Trophoblast cell (in vitro differentiated cells and primary cell): ENCODE data around the gene MEPE.
"Not testable (repeated sequence)": the region's sequence is repeated elsewhere in the genome, so short reads cannot be mapped to it uniquely, and the experiment has no call there.

Source experiments
- DNase-seq, 2 donors: peaks; one replicate each; pipeline ENCODE4 v3.0.0-alpha.2; 2016
- H2AFZ ChIP-seq: 2 replicates; pipeline ENCODE4 v1.6.1; 2013; ENCODE audit warnings: low read length, moderate library complexity, mild to moderate bottlenecking; ENCODE audit not compliant: insufficient read depth, poor library complexity
- H2AK5ac ChIP-seq: 2 replicates; pipeline ENCODE4 v1.6.1; 2013; ENCODE audit warnings: mild to moderate bottlenecking, low read length
- H2BK120ac ChIP-seq: 2 replicates; pipeline ENCODE4 v1.6.1; 2013; ENCODE audit warnings: low read length, mild to moderate bottlenecking, moderate library complexity; ENCODE audit not compliant: insufficient read depth, poor library complexity
- H2BK12ac ChIP-seq: 2 replicates; pipeline ENCODE4 v1.6.1; 2013; ENCODE audit warnings: mild to moderate bottlenecking, low read length, moderate library complexity
- H2BK5ac ChIP-seq: 2 replicates; pipeline ENCODE4 v1.6.1; 2013; ENCODE audit warnings: low read length, low read depth, moderate library complexity, mild to moderate bottlenecking; ENCODE audit not compliant: poor library complexity
- H3K14ac ChIP-seq: 2 replicates; pipeline ENCODE4 v1.6.1; 2013; ENCODE audit warnings: mild to moderate bottlenecking, low read length
- H3K18ac ChIP-seq: 2 replicates; pipeline ENCODE4 v1.6.1; 2013; ENCODE audit warnings: mild to moderate bottlenecking, low read length
- H3K23ac ChIP-seq: 2 replicates; pipeline ENCODE4 v1.6.1; 2013; ENCODE audit warnings: low read length
- H3K27ac ChIP-seq: 2 replicates; pipeline ENCODE4 v1.5.1; 2013; ENCODE audit warnings: low read depth, mild to moderate bottlenecking, inconsistent platforms, low read length, moderate library complexity
- H3K27me3 ChIP-seq: 2 replicates; pipeline ENCODE4 v1.6.1; 2013; ENCODE audit warnings: inconsistent platforms, mild to moderate bottlenecking, low read length, moderate library complexity; ENCODE audit not compliant: insufficient read depth
- H3K36me3 ChIP-seq, 2 experiments: 1 replicate in 1 of 2; 2 replicates in 1 of 2; pipeline ENCODE4 v1.6.1; 2013; ENCODE audit warnings: low read length in 2 of 2, mild to moderate bottlenecking in 2 of 2, moderate library complexity in 1 of 2; ENCODE audit not compliant: insufficient read depth in 2 of 2, control insufficient read depth in 1 of 2
- H3K4ac ChIP-seq: 2 replicates; pipeline ENCODE4 v1.6.1; 2013; ENCODE audit warnings: low read depth, mild to moderate bottlenecking, low read length, moderate library complexity
- H3K4me1 ChIP-seq, 2 experiments: 1 replicate in 1 of 2; 2 replicates in 1 of 2; pipeline ENCODE4 v1.6.1; 2013; ENCODE audit warnings: low read length in 2 of 2, mild to moderate bottlenecking in 2 of 2, moderate library complexity in 1 of 2; ENCODE audit not compliant: insufficient read depth in 2 of 2, control insufficient read depth in 1 of 2
- H3K4me2 ChIP-seq: 2 replicates; pipeline ENCODE4 v1.6.1; 2013; ENCODE audit warnings: inconsistent platforms, mild to moderate bottlenecking, low read length, moderate library complexity
- H3K4me3 ChIP-seq: 2 replicates; pipeline ENCODE4 v1.5.1; 2013; ENCODE audit warnings: mild to moderate bottlenecking, low read depth, low read length, inconsistent platforms
- H3K79me1 ChIP-seq: one replicate; pipeline ENCODE4 v1.6.1; 2013; ENCODE audit warnings: low read length
- H3K79me2 ChIP-seq: 2 replicates; pipeline ENCODE4 v1.6.1; 2013; ENCODE audit warnings: low read length, mild to moderate bottlenecking; ENCODE audit not compliant: control insufficient read depth, insufficient read depth, poor library complexity
- H3K9ac ChIP-seq: 2 replicates; pipeline ENCODE4 v1.6.1; 2013; ENCODE audit warnings: mild to moderate bottlenecking, low read length
- H3K9me3 ChIP-seq: 2 replicates; pipeline ENCODE4 v1.6.1; 2013; ENCODE audit warnings: low read depth, mild to moderate bottlenecking, control low read depth, inconsistent platforms, low read length; ENCODE audit not compliant: insufficient read depth
- H4K12ac ChIP-seq: 2 replicates; pipeline ENCODE4 v1.6.1; 2013; ENCODE audit warnings: low read depth, mild to moderate bottlenecking, low read length, moderate library complexity
- H4K8ac ChIP-seq: 2 replicates; pipeline ENCODE4 v1.6.1; 2013; ENCODE audit warnings: low read depth, mild to moderate bottlenecking, low read length, moderate library complexity
- H4K91ac ChIP-seq: one replicate; pipeline ENCODE4 v1.6.1; 2013; ENCODE audit warnings: low read depth, mild to moderate bottlenecking, low read length, moderate library complexity
- WGBS: extraction: QIAGEN DNeasy Blood & Tissue Kit; methylation state at CpG from one replicate; pipeline ENCODE4 v1.1.7; 2013; ENCODE audit warnings: missing lambda C conversion rate; ENCODE audit not compliant: insufficient read length, insufficient coverage; ENCODE audit errors: extremely low coverage; 5-methylcytosine and 5-hydroxymethylcytosine counted together

The MEPE gene

DNA sequence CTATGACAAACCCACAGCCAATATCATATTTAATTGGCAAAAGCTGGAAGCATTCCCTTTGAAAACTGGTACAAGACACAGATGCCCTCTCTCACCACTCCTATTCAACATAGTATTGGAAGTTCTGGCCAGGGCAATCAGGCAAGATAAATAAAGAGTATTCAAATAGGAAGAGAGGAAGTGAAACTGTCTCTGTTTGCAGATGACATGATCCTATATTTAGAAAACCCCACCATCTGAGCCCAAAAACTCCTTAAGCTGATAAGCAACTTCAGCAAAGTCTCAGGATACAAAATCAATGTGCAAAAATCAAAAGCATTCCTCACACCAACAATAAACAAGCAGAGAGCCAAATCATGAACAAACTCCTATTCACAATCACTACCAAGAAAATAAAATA, 58.0 kb downstream of the MEPE start:
- H4K8ac ChIP-seq, H3K14ac ChIP-seq, H3K79me1 ChIP-seq, H3K18ac ChIP-seq, H4K91ac ChIP-seq, H3K9me3 ChIP-seq, H2BK120ac ChIP-seq, DNase-seq, H3K79me2 ChIP-seq, H3K4me2 ChIP-seq, H2BK5ac ChIP-seq, H3K27ac ChIP-seq, H3K36me3 ChIP-seq, H2AFZ ChIP-seq, H3K4me3 ChIP-seq, H2AK5ac ChIP-seq, H3K9ac ChIP-seq, H3K4me1 ChIP-seq, H2BK12ac ChIP-seq, H3K4ac ChIP-seq, H3K27me3 ChIP-seq, H3K23ac ChIP-seq, H4K12ac ChIP-seq: not testable (repeated sequence)

DNA sequence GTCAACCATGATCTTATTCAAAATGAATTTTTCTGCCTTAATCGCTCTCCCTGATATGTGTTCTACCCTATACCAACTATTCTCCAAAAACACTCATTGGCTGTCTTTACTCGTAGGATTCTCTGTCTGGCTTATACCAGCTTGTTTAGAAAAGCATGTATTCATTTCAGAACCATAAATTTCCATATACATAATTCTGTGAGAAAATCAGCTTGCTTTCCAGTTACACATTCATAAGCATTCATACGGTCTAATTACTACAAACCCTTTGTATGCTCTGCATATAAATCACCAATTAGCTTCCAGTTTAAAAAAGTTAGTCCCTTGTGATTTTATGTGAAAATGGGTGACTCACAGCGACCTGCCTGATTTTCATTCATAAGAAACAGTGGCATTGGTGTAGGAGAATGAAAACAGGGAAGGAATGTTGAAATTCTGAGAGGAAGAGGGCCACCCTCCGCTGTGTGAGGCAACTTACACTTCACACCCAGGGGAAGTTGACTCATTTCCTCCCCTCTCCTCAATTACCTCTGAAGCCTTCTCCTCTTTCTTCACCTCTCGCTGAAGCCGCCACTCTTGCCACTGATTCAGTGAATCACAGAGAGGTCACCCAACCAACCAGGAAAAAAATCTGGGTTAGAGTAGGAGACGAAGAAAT, 63.3 kb downstream of the MEPE start:
- Histone ChIP-seq H3K23ac (no peak overlapping the region), H3K36me3 (no peaks in the 10 kb centered on the region), H2BK120ac (no peak overlapping the region), H4K91ac (no peak overlapping the region), H3K9ac (no peak overlapping the region), H2BK5ac (no peak overlapping the region), H3K14ac (no peak overlapping the region), H3K4me2 (no peak overlapping the region), H3K27ac (no peak overlapping the region), H4K12ac (no peak overlapping the region), H3K9me3 (peaks cover 5% of the 10 kb centered on the region), H2BK12ac (no peak overlapping the region), H3K79me1 (peaks cover 1% of the 10 kb centered on the region), H4K8ac (no peak overlapping the region), H3K27me3 (no peaks in the 10 kb centered on the region), H2AK5ac (no peak overlapping the region), H2AFZ (no peak overlapping the region), H3K4ac (no peak overlapping the region), H3K18ac (no peak overlapping the region), H3K4me1 (peaks cover 0 to 2% of the 10 kb centered on the region in 2 experiments), H3K79me2 (no peaks in the 10 kb centered on the region), H3K4me3 (no peak overlapping the region)
- no CpG with 5 or more reads among the region's 8 CpGs for WGBS
- DNase-seq, result peak; percentile 28 to 45
